NCI-H69 (cell line): Measurements from ENCODE around the gene KLHL28.
"Not testable (repeated sequence)": the region's sequence is repeated elsewhere in the genome, so short reads cannot be mapped to it uniquely, and the experiment has no call there.

Source experiments
- DNase-seq: peaks from one replicate; lab custom pipeline; 2025; lab: John Stamatoyannopoulos, UW

The KLHL28 gene

GRCh38 chr14:44897041-44897844, 64.5 kb downstream of the KLHL28 start:
- DNase-seq: peak; percentile 98

GRCh38 chr14:44896275-44897040, 65.3 kb downstream of the KLHL28 start:
- DNase-seq: no peak

GRCh38 chr14:44895716-44896115, 66.0 kb downstream of the KLHL28 start:
- no peak for DNase-seq

GRCh38 chr14:44893535-44893934, 68.2 kb downstream of the KLHL28 start:
- no peak for DNase-seq

- DNase-seq: not testable (repeated sequence)
These were observed 69.9 kb downstream of the KLHL28 start for GRCh38 chr14:44891726-44892372.

GRCh38 chr14:44889595-44890471, 71.9 kb downstream of the KLHL28 start:
- DNase-seq: peak; percentile 26

GRCh38 chr14:44887596-44887955, 74.2 kb downstream of the KLHL28 start:
- no peak for DNase-seq

- no peak for DNase-seq
These were observed 74.7 kb downstream of the KLHL28 start for GRCh38 chr14:44886860-44887595.

GRCh38 chr14:44880791-44881190, 81.0 kb downstream of the KLHL28 start:
- DNase-seq: no peak
